HG02840 (cell line): ENCODE results near the gene RUVBL2.
A peak's percentile ranks its signal among the peaks of the same experiment; 100 is the strongest.

Experiments used
- ATAC-seq: cut with Tn5 transposase; IDR thresholded peaks from one replicate; pipeline ENCODE4 v1.9.1; 2021; ENCODE audit warnings: mild to moderate bottlenecking, moderate library complexity, moderate number of reproducible peaks; ENCODE audit not compliant: unreplicated experiment, low FRiP score

RUVBL2 gene

GRCh38 chr19:48993175-48994034 is at the start of gene RUVBL2, which contains the start of gene GYS1:
Gene RUVBL2 (plus strand): TSS chr19:48993887. CDS start chr19:48993912, 25 bp downstream.
Gene GYS1 (minus strand): TSS chr19:48993309. CDS start chr19:48993112, 197 bp downstream.
- ATAC-seq, result peak; percentile 89

- ATAC-seq, result no peak
These were observed 48.3 kb upstream of the RUVBL2 start for GRCh38 chr19:48945415-48945814.

DNA sequence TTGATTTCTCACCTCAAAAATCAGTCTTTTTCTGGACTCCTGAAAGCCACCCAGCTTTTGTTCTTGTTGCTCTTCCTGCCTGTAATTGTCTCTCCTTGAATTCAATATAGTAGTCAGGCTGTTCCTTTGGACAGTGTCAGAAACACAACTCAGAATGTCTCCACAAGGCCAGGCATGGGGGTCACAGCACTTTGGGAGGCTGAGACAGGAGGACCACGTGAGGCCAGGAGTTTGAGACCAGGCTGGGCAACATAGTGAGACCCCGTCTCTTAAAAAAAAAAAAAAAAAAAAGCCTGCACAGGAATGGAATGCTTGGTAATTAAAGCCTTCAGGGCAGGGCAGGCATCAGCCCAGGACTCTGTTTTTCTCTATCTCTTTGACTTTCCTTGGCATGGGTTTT is 47.9 kb upstream of the RUVBL2 start:
- ATAC-seq, result no peak

GRCh38 chr19:48946463-48947257 is 47.0 kb upstream of the RUVBL2 start:
- no peak for ATAC-seq

GRCh38 chr19:48947258-48947542 is 46.5 kb upstream of the RUVBL2 start:
- no peak for ATAC-seq

DNA sequence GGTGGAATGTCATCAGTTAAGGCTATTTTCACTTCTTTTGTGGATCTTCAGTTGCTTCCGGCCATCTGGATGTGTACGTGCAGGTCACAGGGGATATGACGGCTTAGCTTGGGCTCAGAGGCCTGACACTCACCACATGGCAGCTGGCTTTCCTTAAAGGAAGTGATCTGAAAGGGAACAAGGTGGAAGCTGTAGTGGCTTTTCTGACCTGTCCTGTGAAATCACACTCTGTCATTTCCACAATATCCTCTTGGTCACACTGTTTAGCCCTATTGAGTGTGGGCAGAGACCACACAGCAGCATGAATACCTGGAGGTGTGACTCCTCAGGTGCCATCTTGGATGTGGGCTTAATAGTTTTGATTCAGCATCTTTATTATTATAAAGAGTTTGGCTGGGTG is 43.5 kb upstream of the RUVBL2 start:
- no peak for ATAC-seq

DNA sequence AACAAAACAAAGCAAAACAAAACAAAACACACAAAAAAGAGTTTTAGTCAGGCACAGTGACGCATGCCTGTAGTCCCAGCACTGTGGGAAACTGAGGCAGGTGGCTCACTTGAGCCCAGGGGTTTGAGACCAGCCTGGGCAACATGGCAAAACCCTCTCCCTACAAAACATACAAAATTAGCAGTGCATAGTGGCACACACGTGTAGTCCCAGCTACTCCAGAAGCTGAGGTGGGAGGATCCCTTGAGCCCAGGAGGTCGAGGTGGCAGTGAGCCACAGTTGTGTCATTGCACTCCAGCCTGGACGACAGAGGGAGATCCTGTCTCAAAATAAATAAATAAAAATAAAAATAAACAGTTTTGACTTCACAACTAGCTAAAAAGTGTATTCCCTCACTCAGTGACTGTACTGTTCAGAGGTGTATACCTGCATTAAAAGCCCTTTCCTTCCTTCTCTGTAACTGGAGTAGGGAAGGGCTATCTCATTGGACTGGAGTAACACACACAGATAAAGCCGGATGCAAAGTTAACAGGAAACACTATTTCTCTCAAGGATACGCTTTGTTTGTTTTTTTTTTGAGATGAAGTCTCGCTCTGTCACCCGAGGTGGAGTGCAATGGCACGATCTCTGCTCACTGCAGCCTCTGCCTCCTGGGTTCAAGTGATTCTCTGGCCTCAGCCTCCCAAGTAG is 42.7 kb upstream of the RUVBL2 start:
- ATAC-seq, result no peak

DNA sequence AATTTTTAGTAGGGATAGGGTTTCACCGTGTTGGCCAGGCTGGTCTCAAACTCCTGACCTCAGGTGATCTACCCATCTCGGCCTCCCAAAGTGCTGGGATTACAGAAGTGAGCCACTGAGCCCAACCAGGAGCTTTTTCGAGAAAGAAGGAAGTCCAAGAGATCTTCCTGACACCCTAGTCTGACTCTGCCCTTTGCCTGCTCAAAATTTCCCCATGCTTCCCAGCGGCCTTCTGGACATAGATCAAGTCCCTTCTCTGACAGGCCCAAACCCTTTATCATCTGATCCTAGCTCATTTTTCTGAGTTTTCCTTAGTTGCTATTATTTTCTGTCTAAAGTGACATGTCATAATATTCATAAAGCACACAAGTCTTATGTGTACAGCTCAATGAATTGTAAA is 40.5 kb upstream of the RUVBL2 start:
- ATAC-seq, result no peak

DNA sequence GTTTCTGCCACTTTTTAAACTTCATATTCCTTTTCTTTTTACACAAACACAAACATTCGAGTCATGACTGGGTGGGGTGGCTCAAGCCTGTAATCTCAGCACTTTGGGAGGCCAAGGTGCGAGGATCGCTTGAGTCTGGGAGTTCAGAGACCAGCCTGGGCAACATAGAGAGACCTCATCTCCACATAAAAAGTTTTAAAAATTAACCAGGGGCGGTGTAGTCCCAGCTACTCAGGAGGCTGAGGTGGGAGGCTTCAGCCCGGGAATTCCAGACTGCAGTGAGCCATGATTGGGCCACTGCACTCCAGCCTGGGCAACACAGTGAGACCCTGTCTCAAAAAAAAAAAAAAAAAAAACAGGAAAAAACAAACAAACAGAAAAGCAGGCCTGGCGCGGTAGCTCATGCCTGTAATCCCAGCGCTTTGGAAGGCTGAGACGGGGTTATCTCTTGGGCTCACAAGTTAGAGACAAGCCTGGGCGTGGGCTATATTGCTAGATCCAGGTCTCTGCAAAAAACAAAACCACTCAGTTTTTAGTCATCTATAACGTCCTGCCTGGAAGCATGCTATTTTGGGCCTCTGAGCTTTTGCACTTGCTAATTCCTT is 39.6 kb upstream of the RUVBL2 start:
- no peak for ATAC-seq

GRCh38 chr19:48954595-48955307 is 38.9 kb upstream of the RUVBL2 start, which contains the start of gene BAX:
Gene BAX (plus strand): TSS chr19:48954875. CDS start chr19:48954929, 54 bp downstream.
- ATAC-seq, result peak; percentile 89

- peak; percentile 11 for ATAC-seq
These were observed 38.3 kb upstream of the RUVBL2 start for GRCh38 chr19:48955308-48955958.

- no peak for ATAC-seq
These were observed 35.7 kb upstream of the RUVBL2 start for GRCh38 chr19:48958006-48958405.

GRCh38 chr19:48959341-48960239 is 34.1 kb upstream of the RUVBL2 start:
- ATAC-seq, result no peak

DNA sequence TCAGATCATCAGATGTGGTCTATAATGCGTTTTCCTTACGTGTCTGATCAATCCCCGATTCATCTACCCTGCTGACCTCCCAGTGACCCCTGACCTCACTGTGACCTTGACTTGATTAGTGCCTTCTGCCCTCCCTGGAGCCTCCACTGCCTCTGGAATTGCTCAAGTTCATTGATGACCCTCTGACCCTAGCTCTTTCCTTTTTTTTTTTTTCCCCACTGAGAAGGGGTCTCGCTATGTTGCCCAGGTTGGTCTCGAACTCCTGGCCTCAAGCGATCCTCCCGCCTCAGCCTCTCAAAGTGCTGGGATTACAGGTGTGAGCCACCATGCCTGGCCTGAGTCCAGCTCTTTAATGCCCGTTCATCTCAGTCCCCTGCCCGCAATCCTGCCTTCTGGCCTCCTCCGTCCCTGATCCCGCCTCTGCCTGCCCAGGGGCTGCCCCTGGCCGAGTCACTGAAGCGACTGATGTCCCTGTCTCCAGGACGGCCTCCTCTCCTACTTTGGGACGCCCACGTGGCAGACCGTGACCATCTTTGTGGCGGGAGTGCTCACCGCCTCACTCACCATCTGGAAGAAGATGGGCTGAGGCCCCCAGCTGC is 32.5 kb upstream of the RUVBL2 start:
- ATAC-seq, result no peak

DNA sequence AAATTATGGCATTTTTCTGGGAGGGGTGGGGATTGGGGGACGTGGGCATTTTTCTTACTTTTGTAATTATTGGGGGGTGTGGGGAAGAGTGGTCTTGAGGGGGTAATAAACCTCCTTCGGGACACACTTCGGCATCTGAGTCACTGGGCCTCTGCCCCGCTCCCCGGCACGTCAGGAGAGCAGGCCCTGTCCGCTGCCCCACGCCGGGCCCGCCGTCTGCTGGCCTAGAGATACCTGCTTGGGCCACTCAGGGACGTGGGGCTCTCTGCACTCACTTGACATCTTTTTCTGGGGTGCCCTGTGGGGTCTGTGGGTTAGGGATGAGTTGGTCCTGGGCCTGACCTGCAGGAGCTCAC is 32.0 kb upstream of the RUVBL2 start:
- no peak for ATAC-seq

GRCh38 chr19:48962029-48962848 is 31.4 kb upstream of the RUVBL2 start:
- no peak for ATAC-seq

DNA sequence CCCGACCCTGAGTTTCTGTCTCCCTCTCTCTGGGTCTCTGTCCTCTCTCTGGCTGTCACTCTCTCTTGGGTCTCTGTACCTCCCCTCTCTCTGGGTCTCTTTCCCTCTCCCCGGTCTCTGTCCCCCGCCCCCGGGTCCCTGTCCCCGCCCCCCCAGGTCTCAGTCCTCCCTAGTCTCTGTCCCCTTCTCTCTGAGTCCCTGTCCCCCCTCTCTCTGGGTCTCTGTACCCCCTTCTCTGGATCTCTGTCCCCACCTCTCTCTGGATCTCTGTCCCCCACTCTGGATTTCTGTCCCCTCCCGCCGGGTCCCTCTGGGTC is 30.9 kb upstream of the RUVBL2 start:
- no peak for ATAC-seq
